HG03460 (cell line): ENCODE measurements around the gene CYTL1.
"Not testable (repeated sequence)": the region's sequence is repeated elsewhere in the genome, so short reads cannot be mapped to it uniquely, and the experiment has no call there.

Experiments used
- ATAC-seq: cut with Tn5 transposase; IDR thresholded peaks from one replicate; pipeline ENCODE4 v1.9.1; 2021; ENCODE audit not compliant: unreplicated experiment

Gene CYTL1

DNA sequence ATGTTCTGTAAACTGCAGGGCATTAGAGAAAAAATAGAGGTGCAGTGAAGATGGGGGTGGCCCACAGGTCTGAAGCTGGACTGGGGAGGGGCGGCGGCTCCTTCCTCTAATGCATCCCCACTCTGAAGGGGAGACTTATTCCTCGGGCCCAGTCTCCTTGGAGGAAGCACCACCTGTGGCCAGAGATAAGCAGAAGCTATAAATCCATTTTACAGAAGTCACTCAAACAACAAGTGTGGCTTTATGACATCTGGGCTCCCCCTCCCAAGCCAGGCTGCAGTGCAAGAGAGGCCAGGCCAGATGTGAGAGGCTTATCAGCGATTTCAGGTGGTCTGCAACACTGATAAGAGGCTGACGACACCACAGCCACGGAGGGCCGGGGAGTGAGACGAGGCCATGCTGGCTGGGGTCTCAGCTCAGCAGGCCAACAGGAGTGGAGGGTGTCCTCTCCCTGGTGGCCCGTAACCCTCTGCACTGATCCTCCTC lies 15.8 kb downstream of the CYTL1 start:
- no peak for ATAC-seq

DNA sequence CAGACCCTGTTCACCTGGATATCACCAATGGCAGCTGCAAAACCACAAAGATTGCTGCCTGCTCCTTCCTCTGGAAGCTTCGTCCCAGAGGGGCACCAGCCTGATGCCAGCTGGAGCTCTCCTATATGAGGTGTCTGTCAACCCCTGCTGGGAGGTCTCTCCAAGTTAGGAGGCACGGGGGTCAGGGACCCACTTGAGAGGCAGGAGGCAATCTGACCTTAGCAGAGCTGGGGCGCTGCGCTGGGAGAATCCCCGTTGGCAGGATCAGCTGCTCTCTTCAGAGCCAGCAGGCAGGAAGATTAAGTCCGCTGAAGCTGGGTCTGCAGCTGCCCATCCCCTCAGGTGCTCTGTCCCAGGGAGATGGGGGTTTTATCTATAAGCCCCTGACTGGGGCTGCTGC lies 17.6 kb downstream of the CYTL1 start:
- ATAC-seq, result not testable (repeated sequence)

DNA sequence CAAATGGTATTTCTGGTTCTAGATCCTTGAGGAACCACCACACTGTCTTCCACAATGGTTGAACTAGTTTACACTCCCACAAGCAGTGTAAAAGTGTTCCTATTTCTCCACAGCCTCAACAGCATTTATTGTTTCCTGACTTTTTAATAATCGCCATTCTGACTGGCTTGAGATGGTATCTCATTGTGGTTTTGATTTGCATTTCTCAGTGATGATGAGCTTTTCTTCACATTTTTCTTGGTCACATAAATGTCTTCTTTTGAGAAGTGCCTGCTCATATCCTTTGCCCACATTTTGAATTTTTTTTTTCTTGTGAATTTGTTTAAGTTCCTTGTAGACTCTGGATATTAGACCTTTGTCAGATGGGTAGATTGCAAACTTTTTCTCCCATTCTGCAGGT lies 22.3 kb downstream of the CYTL1 start:
- ATAC-seq, result not testable (repeated sequence)

DNA sequence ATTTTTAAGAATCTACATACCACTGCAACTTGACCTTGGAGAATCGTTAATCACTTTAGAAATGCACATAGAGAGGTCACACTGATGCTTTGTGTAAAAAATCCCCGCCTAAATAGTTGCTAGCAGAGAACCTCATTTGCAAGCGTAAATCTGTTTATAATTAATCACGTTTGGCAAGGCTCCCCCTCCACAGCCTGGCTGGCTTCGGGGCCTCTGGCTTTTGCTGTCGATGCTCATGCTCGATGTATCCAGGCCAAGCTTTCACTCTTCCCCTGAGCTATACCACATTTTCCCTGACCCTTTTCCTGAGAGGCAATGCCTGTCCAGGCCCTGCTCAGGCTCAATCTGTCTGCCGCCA lies 23.4 kb downstream of the CYTL1 start:
- ATAC-seq, result no peak

DNA sequence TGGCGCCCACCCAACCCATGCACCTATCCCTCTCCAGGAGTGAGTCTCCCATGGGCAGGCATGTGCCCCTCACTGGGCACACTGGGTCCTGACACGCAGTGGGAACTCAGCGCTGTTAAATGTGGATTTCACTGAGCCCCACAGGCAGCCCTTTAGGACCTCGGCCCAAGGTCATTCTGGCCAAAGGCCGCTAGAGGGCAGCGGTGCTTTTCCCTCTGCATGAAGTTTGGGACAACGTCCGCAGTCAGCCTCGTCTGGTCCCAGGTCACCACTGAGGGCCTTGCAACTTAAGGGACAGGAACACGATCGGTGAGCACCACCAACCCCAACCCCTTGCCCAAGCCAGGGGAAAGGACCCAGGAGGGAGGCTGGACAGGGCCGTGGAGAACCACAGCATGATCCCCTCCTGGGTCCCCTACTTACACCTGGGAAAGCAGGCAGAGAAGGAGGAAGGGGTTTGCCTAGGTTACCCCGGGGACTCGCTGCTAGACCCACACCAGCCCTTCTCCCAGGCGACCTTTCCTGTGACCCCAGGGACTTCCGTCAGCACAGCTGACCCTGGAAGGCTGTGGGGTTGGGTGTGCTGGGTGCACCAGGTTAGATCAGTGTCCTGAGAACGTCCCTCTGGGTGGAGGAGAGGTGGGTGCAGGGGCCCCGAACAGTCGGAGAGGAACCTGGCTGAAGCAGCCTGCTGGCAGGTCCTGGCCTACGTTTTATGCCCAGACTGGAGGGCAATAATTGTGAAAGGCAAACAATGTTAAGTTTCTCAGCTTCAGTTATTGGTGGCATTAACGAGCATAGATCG lies 24.0 kb downstream of the CYTL1 start:
- peak; percentile 62 for ATAC-seq

DNA sequence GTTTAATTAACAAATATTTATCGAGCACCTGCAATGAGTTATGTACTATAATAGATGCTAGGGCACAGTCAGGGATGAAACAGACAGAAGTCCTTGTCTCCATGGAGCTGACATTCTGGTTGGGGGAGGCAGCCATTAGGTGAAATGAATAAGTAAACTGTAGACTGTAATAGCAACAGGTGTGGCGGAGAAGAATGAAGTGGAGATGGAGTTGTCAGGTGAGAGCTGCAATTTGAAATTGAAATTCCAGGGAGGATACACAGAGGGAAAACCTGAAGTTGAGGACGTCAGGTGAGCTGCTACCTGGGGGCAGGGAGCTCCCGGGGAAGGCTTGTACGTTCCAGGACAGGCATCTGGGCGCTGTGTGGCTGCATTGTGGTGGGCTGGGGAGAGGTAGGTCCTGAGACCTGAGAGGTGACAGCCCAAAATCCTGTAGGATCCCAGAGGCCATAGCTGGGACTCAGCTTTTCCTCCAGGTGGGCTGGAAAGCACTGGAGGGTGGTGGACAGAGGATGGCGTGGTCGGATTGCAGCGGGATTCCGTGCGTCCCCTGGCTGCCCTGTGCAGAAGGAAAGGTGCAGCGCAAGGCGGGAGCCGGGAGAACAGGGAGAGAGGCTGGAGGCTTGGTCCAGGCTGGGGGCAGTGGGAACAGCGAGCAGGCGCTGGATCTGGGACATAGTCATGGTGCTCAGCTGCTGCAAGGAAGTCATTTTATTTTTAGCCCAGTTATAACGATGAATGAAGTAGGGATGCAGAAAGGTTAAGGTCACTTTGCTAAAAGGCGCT lies 24.8 kb downstream of the CYTL1 start:
- no peak for ATAC-seq

DNA sequence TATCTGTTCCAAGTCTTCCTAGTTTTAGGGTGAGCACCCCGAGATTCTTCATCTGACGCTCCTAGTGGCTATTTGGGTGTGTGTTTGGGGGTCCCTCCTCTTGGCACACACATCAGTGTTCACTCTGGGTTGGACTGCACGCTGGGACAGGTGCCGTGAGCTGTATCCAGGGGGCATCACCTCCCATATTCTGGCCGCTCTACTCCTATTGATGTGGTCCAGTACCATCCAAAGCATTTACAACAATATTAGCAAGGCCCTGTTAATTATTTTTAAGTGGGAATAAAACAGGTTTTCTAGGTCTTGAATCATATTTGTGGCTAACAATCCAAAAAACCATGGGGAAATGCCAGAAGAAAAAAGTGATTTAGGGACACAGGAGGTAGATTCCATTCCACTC lies 26.4 kb downstream of the CYTL1 start:
- ATAC-seq, result no peak

DNA sequence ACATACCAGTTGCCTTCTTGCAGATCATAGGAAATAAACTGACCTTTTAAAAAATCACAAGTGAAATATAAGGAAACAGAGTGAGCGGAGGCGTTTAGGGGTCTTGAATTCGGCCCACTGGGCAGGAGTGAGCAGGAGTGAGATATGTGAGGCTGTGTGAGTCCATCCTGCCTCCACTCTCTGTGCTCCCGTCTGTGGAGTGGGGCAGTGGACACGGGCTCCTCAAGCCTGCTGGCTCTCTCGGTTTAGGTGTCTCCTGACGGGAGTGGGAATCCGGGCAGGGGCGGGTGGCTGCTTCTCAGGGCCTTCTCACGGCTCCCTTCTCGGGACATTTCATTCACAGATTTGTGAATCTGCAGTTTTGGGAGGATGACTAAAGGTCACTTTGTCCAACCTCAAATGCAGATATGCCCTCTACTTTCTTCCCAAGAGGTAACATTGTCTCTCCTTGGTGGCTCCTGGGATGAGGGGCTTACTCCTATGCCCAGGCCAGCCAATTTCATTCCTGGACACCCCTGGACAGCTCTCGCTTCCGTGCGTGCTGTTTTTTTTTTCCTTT lies 27.6 kb downstream of the CYTL1 start:
- no peak for ATAC-seq

DNA sequence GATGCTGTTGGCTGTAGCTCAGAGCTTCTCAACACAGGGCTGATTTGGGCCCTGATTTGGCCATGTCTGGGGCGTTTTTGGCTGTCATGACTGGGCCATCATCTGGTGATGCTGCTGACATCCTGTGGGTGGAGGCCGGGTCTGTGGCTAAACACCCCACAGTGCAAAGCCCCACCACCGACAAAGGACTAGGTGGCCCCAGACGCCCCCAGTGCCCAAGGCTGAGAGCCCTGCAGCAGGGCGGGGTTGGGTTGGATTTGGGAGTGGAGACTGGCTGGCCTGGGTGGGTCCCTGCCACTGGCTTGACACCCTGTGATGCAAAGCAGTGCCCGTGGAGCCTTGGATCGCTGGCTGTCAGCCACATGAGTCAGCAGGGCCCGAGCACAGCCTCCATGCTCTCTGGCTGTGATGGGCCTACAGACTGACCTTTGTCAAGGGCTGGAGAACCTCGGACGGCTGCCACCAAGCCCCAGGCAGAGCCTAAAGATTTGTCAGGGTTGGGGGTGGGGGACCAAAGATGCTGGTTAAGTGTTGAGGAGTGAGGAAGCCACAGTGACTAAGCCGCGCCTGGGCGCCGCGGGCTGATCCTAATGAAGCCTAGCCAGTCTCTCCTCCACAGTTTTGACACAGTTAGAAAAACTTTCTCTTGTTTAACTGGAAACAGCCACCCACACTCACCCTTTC lies 28.3 kb downstream of the CYTL1 start:
- no peak for ATAC-seq

DNA sequence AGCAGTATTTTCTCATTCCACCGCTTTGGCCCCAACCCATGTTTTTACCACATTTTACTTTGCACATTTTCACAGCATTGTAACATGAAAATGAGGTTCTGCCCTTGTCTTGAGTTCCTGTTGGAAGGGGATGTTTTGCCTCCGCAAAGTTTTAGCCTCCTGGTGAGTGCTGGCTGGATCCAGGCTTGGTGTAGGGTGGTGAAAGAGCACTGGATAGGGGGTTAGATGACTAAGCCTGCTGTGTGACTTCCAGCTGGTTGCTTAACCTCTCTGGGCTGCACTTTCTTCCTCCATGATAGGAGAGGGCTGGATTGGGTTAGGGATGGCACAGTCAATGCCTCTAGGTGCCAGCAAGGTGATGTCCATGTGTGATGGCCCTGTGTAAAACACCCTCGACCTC lies 28.9 kb downstream of the CYTL1 start:
- ATAC-seq, result no peak

DNA sequence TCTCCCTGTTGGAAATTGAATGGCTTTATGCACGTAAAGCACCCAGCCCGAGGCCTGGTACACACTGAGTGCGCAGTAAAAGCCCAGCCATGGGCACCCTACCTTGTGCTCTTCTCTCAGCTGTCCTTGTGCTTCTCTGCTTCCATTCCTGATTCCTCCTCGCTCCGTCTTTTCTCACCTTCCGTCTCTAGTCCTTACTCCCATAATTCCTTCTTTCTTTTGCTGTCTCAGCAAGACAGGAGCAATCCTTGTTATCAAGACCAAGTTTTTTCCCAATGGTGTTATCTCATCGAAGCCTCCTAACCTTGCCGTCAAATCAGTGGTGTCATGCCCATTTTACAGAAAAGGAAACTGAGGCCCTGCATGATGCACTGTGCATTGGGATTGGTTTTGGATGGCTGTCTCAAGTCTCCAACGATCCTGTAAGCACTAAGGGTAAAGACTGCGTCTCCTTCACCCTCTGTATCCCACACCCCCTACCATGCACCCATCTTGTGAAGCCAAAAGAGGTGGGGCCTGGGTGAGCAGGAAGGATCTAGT lies 30.1 kb downstream of the CYTL1 start:
- ATAC-seq, result no peak

DNA sequence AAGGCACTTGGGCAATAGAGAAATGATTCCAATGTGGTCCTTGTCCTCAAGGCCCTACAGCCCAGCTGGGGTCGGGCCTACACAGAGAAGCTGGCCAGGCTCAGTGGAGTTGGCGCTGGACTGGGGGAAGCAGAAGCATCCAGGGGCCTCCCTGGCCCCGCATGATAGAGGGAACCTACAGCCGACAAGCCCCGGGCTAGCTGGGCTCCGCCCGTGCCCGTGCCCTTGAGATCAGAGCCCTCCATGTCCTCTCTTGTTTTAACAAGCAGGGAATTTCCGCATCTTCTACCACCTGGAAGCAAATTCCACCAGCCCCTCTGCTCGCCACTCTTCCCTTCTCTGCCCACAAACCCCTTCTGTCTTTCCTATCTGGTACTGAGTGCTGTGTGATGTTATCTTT lies 31.6 kb downstream of the CYTL1 start:
- ATAC-seq, result no peak

DNA sequence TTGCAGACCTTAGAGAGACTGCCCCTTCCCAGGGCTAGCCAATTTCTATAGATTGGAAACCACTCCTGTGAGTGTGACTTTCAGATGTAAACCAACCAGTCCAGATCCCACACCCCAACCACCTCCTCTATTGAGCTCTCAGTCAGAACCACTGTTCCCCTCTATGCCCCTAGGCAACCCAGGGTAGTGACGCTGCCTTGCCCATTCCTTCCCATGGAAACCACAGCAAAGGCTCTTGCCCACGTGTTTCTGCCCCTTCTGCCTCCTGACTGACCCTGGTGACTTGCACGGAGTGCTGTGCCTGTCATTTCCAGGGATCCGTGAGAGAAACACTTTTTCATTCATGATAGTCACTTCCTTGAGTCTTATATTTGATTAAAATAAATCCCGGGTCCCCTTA lies 32.4 kb downstream of the CYTL1 start:
- ATAC-seq, result no peak

DNA sequence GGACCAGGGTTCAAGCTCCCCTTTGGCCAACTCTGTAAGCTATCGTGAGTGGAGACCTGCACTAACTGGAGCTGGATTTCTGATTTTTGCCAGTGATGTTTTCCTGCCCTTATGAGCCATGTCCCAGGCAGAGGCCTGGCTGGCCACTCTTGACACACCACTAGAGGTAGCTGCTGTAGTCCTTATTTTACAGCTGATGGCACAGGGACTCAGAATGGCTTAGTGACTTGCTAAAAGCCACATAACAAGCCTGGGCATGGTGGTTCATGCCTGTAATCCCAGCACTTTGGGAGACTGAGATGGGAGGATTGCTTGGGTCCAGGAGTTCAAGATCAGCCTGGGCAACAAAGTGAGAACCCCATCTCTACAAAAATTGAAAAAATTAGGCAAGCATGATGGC lies 33.4 kb downstream of the CYTL1 start:
- no peak for ATAC-seq

DNA sequence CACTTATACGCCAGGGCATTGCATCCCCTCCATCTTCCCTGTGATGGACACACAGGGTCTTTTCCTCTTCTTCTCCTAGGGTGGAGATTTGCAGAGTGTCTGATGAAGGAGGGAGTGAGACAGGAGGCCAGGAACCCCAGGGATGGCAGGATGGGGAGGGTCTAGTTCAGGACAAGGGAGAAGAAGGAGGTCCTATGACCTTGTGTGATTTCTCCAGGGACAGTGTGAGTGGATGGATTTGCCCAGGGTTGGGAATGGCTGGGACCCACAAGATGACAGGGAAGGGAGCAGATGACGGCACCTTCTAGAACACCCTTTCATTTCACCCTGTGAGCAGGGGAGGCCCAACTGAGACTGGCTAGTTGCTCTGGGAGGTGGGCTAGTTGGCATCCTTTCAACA lies 34.2 kb downstream of the CYTL1 start:
- no peak for ATAC-seq

DNA sequence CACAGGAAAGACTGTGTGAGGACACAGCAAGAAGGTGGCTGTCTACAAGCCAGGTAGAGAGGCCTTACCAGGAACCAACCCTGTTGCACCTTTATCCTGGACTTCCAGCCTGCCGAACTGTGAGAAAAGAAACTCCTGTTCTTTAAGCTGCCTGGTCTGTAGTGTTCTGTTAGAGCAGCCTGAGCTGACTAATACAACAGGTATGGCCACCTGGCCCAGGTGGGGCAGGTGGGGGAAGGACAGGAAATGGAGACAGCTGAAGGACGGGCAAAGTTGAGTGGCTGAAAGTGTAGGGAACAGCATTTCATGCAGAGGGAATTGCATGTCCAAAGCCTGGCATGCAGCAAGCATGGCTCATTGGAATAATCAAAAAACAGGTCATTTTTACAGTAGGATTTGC lies 35.1 kb downstream of the CYTL1 start:
- no peak for ATAC-seq

DNA sequence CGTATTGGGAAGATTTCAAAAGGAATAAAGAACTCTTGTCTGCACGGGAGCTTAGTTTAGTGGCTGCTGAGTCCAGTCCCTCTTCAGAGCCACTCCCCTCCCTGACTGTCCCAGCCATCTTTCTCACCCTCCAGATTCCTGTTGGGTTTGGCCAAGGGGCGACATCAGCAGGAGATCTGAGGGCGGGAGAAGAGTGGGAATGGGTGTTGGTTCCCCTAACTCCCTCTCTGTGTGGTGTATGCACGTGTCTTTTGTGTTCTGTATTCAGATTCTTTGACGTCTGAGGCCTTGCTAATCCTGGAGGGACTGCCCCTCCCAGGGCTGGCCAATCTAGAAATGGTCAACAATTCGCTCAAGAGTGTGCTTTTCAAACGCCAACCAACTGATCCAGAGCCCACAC lies 37.4 kb downstream of the CYTL1 start:
- no peak for ATAC-seq

DNA sequence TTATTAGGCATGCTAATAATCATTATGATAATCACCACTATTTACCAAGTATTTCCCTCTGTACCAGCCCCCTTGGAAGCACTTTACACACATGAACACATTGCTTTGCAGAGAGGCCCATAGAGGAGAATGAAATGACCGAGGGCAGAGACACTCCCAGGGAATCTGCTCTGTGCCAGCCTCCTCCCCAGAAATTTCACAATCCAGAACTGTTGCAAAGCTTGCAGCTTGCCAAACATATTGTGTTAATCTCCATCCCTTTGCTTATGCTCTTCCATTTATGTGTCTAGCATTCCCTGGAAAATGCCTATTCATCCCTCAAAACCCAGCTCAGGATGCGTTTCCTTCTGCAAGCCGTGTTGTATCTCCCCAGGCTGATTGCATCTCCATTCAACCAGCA lies 37.8 kb downstream of the CYTL1 start:
- ATAC-seq, result no peak

DNA sequence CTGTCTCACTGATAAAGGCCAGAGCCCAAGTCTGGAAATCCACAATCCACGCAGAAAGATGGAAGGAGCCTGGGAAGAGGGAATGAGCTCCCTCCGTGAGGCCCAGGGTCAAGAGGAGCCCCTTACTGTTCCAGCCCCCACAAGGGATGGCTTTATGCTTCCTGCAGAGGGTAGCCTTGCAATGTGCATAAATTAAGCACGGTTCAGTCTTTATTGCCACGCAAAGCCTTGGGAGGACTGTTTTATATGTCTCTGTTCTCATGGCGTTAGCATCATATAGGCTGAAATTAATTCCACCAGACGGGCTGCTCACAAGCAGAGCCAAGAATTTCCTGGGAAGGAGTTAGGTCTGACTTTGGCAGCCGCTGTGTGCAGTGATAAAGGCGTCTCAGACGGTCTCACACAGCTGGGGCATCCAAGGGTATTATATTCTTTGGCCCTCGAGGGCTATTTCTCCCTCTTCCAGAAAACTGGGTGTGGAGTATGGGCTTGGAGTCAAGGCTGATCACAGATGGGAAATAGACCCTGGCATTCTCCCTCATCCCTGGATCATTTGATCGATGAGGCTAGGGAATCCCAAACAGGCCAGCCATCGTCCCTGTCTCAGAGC lies 38.5 kb downstream of the CYTL1 start:
- ATAC-seq, result no peak

DNA sequence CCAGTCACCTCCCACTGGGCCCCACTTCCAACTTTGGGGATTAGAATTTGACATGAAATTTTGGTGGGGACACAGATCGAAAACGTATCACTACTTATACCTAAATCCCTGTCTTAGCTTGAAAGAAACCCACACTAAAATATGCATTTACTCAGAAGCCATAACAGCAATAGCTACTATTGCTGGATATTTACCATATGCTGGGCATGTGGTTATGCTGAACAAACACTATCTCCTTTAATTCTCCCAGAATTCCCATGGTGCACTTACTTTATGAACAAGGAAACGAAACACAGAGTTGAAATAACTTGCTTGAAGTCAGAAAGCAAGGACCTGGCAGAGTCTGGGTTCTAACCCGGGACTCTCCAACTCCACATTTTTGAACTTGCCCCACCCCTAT lies 39.3 kb downstream of the CYTL1 start:
- no peak for ATAC-seq

DNA sequence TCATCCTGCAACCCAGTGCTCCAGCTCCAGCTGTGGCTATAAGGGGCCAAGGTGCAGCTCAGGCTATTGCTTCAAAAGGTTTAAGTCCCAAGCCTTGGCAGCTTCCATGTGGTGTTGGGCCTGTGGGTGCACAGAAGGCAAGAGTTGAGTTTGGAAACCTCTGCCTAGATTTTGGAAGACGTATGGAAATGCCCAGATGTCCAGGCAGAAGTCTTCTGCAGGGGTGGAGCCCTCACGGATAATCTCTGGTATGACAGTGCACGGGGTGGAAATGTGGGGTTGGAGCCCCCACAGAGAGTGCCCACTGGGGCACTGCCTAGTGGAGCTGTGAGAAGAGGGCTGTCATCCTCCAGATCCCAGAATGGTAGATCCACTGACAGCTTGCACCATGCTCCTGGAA lies 44.5 kb downstream of the CYTL1 start:
- ATAC-seq, result no peak
